ENCODE measurements around the gene PPL. TPM values are rescaled to one million over a fixed set of nuclear protein-coding genes. Genes with fewer than 3 reads are reported as not detected.

Gene PPL
- total and polyA plus RNA-seq, 3 donors from 2014 or later = 5.4 to 6.8 (median 6.1) TPM

GRCh38 chr16:4915226-4915761, 21.7 kb downstream of the PPL start:
- no peak for TF ChIP-seq POLR2A (IDR thresholded peaks at IDR 0.05)
- TF ChIP-seq CTCF (IDR thresholded peaks at IDR 0.05) = no peak
- 77 to 81% methylated on average over 7 to 11 of the region's 11 CpGs for WGBS, 2 donors
- no peak for DNase-seq
- Histone ChIP-seq H3K36me3 (ENCODE audit: low read depth, missing control alignments) (no peaks in the 10 kb centered on the region), H3K27ac (no peak overlapping the region), H3K4me3 (no peak overlapping the region), H3K9me3 (no peaks in the 10 kb centered on the region), H3K27me3 (no peaks in the 10 kb centered on the region), H3K4me1 (no peaks in the 10 kb centered on the region)
- intact Hi-C loops (cut with DNase I; ENCODE audit: low total_unique reads) = no loop called here

- Histone ChIP-seq H3K36me3 (ENCODE audit: low read depth, missing control alignments) (no peaks in the 10 kb centered on the region), H3K4me1 (no peaks in the 10 kb centered on the region), H3K27ac (no peak overlapping the region), H3K4me3 (no peak overlapping the region), H3K27me3 (no peaks in the 10 kb centered on the region), H3K9me3 (no peaks in the 10 kb centered on the region)
- DNase-seq = no peak
- TF ChIP-seq POLR2A (IDR thresholded peaks at IDR 0.05) = no peak
- TF ChIP-seq CTCF (IDR thresholded peaks at IDR 0.05) = no peak
- intact Hi-C loops (cut with DNase I; ENCODE audit: low total_unique reads) = no loop called here
- 91 to 93% methylated on average over 3 to 7 of the region's 7 CpGs for WGBS, 2 donors
These were observed 22.3 kb downstream of the PPL start for GRCh38 chr16:4914528-4915225.

DNA sequence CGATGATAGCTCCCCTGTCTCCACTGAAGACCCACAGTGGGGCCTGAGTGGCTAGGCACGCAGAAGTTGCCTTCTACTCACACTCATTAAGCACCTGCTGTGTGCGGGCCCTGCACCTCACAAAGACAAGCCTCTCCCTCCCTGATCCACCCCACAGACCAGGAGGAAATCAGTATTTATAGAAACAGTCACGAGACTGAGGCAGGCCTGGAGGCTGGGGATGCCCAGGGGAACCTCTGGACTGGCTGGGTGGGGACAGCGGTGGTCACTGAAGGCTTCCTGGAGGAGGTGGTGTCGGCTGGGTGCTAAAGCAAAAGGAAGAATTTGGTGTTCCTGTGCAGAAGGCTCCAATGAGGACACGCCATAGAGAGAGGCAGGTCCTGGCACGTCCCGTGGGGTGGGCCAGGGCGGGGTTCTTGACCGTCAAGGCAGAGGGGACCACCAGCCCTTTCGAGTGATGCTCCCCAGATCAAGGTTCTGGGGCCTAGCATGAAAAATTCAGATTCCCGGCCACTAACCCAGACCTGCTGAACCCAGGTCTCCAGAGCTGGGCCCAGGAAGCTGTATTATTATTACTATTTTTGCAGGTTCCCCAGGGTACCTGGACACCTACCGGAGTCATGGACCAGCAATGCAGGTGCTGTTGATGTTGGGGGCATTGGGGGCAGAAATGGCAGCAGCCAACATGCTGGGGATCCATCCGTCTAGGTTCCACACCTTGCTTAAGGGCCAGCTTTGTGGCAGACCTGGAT, 23.0 kb downstream of the PPL start:
- no peak overlapping the region for H3K27ac ChIP-seq
- H3K4me1 ChIP-seq = no peaks in the 10 kb centered on the region
- intact Hi-C loops (cut with DNase I; ENCODE audit: low total_unique reads) = no loop called here
- 91 to 93% methylated on average over 13 to 15 of the region's 15 CpGs for WGBS, 2 donors
- TF ChIP-seq CTCF (IDR thresholded peaks at IDR 0.05) (no peak), POLR2A (IDR thresholded peaks at IDR 0.05) (no peak)
- no peaks in the 10 kb centered on the region for H3K36me3 ChIP-seq (ENCODE audit: low read depth, missing control alignments)
- no peaks in the 10 kb centered on the region for H3K9me3 ChIP-seq
- H3K4me3 ChIP-seq = no peak overlapping the region
- no peaks in the 10 kb centered on the region for H3K27me3 ChIP-seq
- DNase-seq = no peak

DNA sequence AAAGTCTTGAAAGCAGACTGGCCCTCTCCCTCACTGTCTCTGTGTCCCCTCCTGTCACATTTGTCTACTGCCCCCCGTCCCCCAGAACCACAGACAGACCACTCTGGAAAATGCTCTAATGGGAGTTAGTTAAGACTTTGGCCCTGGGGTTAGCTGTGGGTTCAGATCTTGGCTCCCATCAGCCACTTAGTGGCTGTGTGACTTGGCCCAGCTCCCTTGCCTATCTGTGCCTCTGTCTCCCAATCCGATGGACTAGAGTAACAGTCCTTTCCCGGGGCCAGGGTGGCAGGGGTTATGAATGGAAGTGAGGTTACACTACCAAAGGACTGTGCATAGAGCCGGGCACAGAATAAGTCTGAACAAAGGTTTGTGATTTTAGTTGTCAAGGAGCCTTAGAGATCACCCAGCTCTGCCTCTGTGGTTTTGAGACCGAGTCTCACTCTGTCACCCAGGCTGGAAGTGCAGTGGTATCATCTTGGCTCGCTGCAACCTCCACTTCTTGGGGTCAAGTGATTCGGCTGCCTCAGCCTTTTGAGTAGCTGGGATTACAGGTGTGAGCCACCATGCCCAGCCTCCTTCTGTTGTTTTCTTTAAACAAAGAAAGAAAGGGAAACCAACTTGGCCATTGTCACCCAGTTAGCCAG, 23.7 kb downstream of the PPL start:
- intact Hi-C loops (cut with DNase I; ENCODE audit: low total_unique reads) = no loop called here
- no peaks in the 10 kb centered on the region for H3K36me3 ChIP-seq (ENCODE audit: low read depth, missing control alignments)
- TF ChIP-seq POLR2A (IDR thresholded peaks at IDR 0.05) (no peak), CTCF (IDR thresholded peaks at IDR 0.05) (no peak)
- H3K4me3 ChIP-seq = no peak overlapping the region
- DNase-seq = no peak
- no peak overlapping the region for H3K27ac ChIP-seq
- no peaks in the 10 kb centered on the region for H3K27me3 ChIP-seq
- H3K4me1 ChIP-seq = no peaks in the 10 kb centered on the region
- WGBS, 2 donors = 73 to 87% methylated on average over 7 of the region's 7 CpGs
- no peaks in the 10 kb centered on the region for H3K9me3 ChIP-seq

Data from testis (tissue), 3 donors.